Measurements from ENCODE around the gene ODR4. TPM values are rescaled to one million over a fixed set of nuclear protein-coding genes. Genes with fewer than 3 reads are reported as not detected.
"Not testable (repeated sequence)": the region's sequence is repeated elsewhere in the genome, so short reads cannot be mapped to it uniquely, and the experiment has no call there.

The ODR4 gene
- total RNA-seq, 4 donors from 2014 or later: 16.5 to 30.7 (median 23.8) TPM

DNA sequence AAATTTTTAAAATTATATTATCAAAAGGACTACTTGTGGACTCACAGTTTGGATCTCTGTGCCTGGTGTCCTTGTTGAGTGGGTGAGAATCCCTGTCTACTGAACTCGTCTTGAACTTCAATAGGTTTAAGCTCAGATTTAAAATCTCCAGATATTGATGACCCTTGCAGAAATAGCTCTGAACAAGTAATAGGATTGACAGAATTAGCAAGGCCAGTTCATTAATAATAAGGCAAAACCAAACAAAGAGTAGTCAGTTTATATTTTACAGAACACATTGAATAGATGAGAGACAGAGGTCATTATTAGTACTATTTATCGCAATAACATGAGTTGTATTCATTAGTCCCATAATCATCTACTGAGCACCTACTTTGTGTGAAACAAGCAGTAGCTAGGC, 85.4 kb downstream of the ODR4 start, which contains the start of gene PDC:
Gene PDC (minus strand): TSS at position 101 of the 400 bp plus-strand sequence. CDS start 11,655 bp downstream, outside the sequence.
- H3K4me3 ChIP-seq: no peak within 1 kb of the TSS
- no peaks in the 10 kb centered on the region for H3K36me3 ChIP-seq
- H3K9me3 ChIP-seq: no peaks in the 10 kb centered on the region
- no peak for DNase-seq
- no peaks in the 10 kb centered on the region for H3K27me3 ChIP-seq
- TF ChIP-seq POLR2A (IDR thresholded peaks at IDR 0.05): no peak
- TF ChIP-seq, protein P1, sequence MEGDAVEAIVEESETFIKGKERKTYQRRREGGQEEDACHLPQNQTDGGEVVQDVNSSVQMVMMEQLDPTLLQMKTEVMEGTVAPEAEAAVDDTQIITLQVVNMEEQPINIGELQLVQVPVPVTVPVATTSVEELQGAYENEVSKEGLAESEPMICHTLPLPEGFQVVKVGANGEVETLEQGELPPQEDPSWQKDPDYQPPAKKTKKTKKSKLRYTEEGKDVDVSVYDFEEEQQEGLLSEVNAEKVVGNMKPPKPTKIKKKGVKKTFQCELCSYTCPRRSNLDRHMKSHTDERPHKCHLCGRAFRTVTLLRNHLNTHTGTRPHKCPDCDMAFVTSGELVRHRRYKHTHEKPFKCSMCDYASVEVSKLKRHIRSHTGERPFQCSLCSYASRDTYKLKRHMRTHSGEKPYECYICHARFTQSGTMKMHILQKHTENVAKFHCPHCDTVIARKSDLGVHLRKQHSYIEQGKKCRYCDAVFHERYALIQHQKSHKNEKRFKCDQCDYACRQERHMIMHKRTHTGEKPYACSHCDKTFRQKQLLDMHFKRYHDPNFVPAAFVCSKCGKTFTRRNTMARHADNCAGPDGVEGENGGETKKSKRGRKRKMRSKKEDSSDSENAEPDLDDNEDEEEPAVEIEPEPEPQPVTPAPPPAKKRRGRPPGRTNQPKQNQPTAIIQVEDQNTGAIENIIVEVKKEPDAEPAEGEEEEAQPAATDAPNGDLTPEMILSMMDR (IDR thresholded peaks at IDR 0.05): no peak
- H3K27ac ChIP-seq: no peak within 1 kb of the TSS
- no peaks in the 10 kb centered on the region for H3K4me1 ChIP-seq

DNA sequence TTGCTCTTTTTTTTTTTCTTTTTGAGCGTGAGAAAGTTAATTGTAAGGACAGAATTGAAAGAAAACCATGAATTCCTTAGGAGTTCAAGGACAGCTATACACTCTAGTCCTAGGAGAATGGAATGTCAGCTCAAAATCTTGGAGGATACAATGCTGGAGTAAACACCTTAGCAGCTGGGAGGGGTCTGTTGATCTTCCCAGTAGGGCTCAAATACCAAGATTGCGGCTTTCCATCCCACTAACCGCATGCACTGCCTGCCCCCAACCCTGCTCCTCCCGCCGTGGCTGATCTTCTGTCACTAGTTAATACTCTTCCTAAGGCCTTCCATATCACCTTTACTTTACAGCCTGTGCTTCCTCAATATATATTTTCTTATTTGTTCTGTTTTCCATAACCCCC, 87.9 kb downstream of the ODR4 start:
- Histone ChIP-seq H3K27ac (no peak overlapping the region), H3K27me3 (no peaks in the 10 kb centered on the region), H3K36me3 (no peaks in the 10 kb centered on the region), H3K4me1 (no peaks in the 10 kb centered on the region), H3K9me3 (no peaks in the 10 kb centered on the region), H3K4me3 (no peak overlapping the region)
- DNase-seq: no peak
- TF ChIP-seq, protein P1 (IDR thresholded peaks at IDR 0.05): no peak
- TF ChIP-seq POLR2A (IDR thresholded peaks at IDR 0.05): no peak

DNA sequence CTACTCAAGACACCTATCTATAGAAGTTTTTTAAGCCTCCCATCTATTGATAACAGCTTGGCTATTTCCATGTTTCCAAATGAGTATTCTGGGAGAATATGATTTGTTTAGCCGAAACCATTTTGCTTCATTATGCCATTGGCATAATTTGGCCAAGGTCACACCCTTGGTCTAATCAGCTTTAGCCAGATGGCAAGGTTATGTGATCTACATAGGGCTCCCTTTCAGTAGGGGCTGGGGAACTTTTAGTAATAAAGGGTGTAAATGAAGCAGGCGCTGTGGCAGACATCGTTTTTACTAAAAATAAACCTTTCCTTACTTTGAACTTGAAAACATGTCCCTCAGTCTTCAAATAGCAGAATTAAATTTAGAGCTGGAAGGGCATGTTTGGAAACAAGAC, 88.3 kb downstream of the ODR4 start:
- H3K4me3 ChIP-seq: no peak overlapping the region
- H3K9me3 ChIP-seq: no peaks in the 10 kb centered on the region
- no peaks in the 10 kb centered on the region for H3K4me1 ChIP-seq
- no peak overlapping the region for H3K27ac ChIP-seq
- no peaks in the 10 kb centered on the region for H3K36me3 ChIP-seq
- no peak for DNase-seq
- no peaks in the 10 kb centered on the region for H3K27me3 ChIP-seq
- TF ChIP-seq, protein P1 (IDR thresholded peaks at IDR 0.05): no peak
- no peak for TF ChIP-seq POLR2A (IDR thresholded peaks at IDR 0.05)

DNA sequence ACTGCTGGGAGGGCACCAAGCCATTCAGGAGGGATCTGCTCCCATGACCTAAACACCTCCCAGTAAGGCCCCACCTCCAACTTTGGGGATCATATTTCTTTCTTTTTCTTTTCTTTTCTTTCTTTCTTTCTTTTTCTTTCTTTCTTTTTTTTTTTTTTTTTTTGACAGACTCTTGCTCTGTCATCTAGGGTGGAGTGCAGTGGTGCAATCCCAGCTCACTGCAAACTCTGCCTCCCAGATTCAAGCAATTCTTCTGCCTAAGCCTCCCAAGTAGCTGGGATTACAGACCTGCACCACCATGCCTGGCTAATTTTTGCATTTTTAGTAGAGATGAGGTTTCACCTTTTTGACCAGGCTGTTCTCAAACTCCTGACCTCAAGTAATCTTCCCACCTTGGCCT, 89.9 kb downstream of the ODR4 start:
- H3K27me3 ChIP-seq, H3K4me1 ChIP-seq, H3K27ac ChIP-seq, H3K4me3 ChIP-seq, H3K9me3 ChIP-seq, DNase-seq, H3K36me3 ChIP-seq: not testable (repeated sequence)

DNA sequence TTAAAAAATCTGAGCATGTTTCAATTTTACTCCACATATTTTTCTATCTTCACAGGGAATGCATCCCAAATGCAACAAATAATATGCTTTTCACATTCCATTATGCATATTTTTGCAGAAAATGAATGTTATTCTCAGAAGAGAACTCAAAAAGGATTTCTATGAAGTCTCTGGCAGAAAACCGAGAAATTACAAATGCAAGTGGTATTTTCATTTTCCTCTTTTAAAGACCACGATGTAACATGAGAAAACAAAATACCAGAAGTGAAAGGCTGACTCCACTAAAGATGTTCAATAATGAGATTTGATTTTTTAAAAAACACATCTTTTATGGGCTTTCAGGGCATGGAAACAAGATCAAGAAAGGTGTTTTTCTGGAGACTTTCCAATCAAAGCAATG, 90.3 kb downstream of the ODR4 start:
- TF ChIP-seq, protein P1 (IDR thresholded peaks at IDR 0.05): no peak
- no peak for TF ChIP-seq POLR2A (IDR thresholded peaks at IDR 0.05)
- no peaks in the 10 kb centered on the region for H3K27me3 ChIP-seq
- H3K36me3 ChIP-seq: no peaks in the 10 kb centered on the region
- H3K27ac ChIP-seq: no peak overlapping the region
- H3K9me3 ChIP-seq: no peaks in the 10 kb centered on the region
- no peak overlapping the region for H3K4me3 ChIP-seq
- no peaks in the 10 kb centered on the region for H3K4me1 ChIP-seq
- no peak for DNase-seq

Other genes starting within 250 kb of the ODR4 start
- not detected for gene PRG4, start 79.6 kb upstream of the ODR4 start, total RNA-seq
- gene TPR, start 585 bp upstream of the ODR4 start, total RNA-seq: 100 to 1,000 TPM in 2 of 4 donors, 10 to 100 TPM in 2; 81.1 to 138 (median 112) TPM
- not detected for gene PDC, start 85.3 kb downstream of the ODR4 start, total RNA-seq

Measured in Peyer's patch (tissue), 4 donors.